Cerebellar cortex (tissue), 1 donor: Measurements from ENCODE around the gene TAF5L.
"Not testable (repeated sequence)": the region's sequence is repeated elsewhere in the genome, so short reads cannot be mapped to it uniquely, and the experiment has no call there.

Experiments used
- DNase-seq: peaks from one replicate; pipeline ENCODE4 v3.0.0-alpha.2; 2015; ENCODE audit warnings: low spot score

Gene TAF5L

DNA sequence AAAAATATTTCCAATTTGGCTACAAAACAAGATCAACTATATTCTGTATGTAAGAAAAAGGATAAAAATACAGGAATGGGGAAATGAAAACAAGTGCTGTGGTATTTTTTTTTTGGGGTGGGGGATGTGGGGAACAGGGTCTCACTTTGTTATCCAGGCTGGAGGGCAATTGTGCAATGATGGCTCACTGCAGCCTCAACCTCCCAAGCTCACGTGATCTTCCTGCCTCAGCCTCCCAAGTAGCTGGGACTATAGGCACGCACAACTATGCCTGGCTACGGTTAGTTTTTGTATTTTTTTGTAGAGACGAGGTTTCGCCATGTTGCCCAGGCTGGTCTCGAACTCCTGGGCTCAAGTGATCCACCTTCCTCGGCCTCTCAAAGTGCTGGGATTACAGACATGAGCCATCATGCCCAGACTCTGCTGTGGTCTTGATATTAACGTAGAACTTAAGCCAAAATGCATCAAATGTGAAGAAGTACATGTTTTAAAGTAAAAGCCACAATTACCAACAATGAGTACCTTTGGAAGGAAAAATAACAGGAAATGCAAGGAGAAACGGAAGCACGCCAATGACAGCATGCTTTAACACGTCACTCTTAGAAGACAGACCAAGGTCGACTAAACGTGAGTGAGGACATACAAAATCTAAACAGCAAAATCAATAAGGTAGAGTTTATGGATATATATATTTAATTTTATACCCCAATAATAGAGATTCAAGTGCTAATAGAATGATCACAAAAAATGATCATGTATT lies 58.6 kb downstream of the TAF5L start:
- DNase-seq, result no peak

GRCh38 chr1:229563701-229564100 lies 62.2 kb downstream of the TAF5L start:
- no peak for DNase-seq

DNA sequence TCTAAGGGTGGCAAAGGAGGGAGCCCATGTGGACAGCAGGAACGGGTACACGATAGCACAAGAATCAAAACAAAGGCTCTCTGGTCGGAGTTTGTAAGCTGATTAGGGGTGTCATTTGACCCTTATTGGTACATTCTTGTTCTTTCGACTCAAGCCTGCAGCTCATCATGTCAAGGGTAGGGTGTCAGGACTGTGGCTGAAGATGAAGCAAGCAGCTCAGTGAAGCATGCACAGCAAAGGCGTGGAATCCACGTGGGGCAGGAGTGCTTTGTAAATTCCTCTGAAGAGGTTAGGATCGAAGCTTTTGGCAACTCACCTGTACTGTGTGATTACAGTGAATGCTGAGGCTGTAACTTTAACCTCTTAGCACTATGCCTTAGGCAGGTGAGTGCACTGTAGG lies 62.7 kb downstream of the TAF5L start:
- DNase-seq, result no peak

- DNase-seq, result no peak
These were observed 63.2 kb downstream of the TAF5L start for GRCh38 chr1:229562686-229563085.

- DNase-seq, result no peak
These were observed 64.8 kb downstream of the TAF5L start for GRCh38 chr1:229561141-229561540.

DNA sequence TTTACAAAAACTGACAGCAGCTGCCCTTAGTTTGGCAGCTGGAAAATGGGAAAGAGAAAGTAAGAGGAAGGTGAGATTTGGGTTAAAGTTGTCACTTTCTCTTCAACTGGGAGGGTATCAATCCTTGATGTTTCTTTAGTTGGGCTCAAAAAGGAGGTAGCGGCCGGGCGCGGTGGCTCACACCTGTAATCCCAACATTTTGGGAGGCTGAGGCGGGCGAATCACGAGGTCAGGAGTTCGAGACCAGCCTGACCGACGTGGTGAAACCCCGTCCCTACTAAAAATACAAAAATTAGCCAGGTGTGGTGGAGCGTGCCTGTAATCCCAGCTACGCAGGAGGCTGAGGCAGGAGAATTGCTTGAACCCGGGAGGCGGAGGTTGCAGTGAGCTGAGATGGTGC lies 65.8 kb downstream of the TAF5L start:
- DNase-seq, result not testable (repeated sequence)

DNA sequence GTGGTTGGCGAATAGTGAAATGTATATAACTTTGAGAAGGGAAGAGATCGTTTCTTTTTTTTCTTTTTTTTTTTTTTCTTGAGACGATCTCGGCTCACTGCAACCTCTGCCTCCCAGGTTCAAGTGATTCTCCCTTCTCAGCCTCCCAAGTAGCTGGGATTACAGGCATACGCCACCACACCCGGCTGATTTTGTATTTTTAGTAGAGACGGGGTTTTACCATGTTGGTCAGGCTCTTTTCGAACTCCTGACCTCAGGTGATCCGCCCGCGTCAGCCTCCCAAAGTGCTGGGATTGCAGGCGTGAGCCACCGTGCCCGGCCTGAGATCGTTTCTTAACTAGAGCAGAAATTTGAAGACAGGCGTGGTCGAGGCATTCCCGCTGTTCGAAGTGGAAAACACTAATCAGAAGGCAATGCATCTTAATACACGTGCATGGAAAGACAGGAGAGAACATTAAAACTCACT lies 66.6 kb downstream of the TAF5L start:
- DNase-seq, result not testable (repeated sequence)

- DNase-seq, result peak; percentile 95
These were observed 67.2 kb downstream of the TAF5L start, which contains the start of gene ABCB10 for GRCh38 chr1:229558460-229559335. Gene ABCB10 (minus strand): TSS chr1:229558707. CDS start chr1:229558652, 55 bp downstream.

DNA sequence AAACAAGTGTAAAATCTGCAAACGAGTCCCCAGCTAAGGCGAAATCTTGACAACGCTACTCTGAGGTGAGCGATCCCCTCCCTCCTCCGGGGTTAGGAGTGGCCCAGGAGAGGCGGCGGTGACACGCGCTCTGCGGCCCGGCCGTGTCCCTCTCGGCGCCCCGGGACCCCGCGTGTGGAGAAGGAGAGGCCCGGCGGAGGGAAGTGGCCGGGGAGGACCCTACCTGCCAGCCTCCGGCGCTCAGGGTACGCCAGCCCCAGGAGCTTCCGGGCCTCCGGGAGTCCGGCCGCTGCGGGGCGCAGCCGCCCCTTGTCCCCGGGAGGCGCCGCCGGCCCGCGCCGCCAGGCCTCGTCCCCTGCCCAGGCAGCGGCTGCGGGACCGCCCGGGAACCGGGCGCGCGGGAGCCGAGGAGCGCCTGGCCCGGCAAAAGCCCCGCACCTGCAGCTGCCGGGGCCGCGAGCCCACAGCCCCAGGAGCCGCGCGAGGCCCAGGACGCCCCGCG lies 68.0 kb downstream of the TAF5L start:
- DNase-seq, result peak; percentile 25

- peak; percentile 16 for DNase-seq
These were observed 68.6 kb downstream of the TAF5L start for GRCh38 chr1:229557200-229557850.

DNA sequence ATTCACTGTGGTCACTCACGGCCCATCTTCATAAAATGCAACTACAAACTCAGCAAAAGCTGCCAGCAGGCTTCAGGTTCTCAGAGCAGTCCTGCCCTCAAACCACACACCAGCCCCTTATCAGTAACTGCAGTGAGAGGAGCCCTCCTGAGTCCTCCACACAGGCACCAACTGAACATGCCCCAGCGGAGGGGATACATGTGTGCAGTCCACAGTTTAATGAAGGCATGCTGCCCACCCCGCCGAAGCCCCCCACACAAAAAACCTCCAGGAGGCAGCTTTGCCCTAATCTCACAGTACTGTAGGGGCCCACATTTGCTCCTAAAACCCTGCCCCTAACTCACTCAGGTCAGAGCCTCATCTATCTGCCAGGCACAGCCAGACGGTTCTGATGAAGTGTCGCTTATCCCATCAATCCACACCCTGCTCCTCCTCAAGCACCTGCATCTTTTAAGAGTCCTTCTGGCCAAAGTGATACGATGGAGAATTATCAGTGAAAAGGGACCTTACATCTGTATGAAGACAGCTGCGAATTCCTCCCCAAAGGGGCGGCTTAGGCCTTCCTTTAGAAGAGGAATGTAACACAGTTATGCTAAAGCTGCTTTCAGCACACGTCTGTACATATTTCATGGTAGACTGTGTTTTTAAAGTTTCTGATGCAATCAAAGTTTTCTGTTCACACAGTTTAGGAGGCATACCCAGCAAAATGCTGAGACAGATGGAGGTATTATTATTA lies 70.9 kb downstream of the TAF5L start:
- no peak for DNase-seq

DNA sequence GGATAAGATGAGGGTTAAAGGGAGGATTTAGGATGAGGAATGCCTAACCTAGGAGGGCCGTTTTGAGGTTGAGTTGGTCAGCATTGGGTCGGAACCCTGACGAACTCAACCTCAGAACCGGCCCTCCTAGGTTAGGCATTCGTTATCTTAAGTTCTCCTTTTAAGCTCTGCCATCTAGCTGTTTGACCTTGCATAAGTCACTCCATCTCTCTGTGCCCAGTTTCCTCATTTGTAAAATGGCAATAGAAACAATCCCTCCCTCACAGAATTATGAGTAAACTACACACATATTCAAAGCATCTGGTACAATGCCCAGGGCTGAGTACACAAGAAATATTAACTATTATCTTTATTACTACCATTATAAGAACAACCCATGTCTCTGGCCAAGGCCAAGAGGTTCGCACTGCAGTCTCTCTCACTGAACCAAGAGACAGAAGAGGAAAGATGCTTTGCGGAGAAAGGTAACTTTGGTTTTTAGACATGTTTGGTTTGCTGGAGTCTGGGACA lies 72.2 kb downstream of the TAF5L start:
- no peak for DNase-seq

DNA sequence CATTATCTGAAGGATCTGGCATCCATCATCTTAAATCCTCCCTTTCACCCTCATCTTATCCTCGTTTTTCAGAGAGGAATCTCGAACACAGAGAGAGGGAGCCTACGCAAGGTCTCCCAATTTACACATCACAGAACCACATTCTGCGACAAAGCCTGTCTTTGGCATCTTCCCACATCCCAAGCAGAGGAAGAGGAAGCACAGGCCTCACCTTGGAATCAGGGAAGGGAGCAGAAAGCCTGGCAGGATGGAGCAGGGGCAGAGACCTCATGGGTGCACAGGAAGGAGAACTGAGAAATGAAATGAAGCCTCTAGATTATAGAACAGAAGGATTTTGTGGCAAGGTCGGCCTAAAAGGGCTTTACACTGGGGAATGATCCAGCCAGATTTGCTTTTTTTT lies 73.2 kb downstream of the TAF5L start:
- peak; percentile 31 for DNase-seq

DNA sequence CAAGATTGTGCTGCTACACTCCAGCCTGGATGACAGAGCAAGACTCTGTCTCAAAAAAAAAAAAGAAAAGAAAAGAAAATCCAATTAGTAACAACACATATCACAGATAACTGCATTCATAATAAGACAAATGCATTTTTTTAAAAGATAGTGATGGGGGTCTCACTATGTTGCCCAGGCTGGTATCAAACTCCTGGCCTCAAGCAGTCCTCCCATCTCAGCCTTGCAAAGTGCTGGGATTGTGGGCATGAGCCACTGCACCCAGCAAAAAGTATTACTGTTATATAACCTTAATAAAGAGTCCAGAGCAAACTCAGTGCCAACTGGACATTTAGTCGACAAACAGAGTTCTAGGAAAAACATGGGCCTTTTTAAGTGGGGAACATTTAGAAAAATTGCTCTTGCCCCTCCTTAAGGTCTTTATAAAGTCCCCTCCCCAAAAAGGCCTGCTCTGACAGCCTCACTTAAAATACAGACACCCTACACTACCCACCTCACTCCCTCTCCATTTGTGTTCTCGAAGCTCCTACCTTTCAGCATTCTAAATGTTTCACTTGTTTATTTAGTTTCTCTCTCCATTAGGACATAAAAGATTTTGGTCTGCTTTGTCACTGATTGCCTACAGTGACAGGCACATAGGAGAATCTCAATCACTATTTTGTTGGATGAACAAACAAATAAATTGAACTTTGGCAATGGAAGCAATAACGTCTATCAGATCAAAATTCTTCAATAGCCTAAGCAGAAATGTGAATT lies 74.9 kb downstream of the TAF5L start:
- no peak for DNase-seq

GRCh38 chr1:229547542-229547941 lies 78.4 kb downstream of the TAF5L start:
- DNase-seq, result no peak

DNA sequence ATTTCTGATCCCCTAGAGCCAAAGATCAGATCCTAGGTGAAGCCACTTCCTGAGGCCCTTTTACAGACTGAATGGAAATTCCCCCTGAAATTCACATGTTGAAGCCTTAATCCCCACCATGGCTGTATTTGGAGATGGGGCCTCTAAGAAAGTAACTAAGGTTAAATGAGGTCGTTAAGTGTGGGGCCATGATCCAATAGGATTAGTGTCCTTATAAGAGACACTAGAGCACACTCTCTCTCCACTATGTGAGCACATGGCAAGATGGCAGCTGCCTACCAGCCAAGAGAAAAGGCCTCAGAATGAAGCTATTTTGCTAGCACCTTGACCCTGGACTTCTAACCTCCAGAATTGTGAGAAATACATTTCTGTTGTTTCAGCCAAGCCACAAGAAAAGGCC lies 81.3 kb downstream of the TAF5L start:
- DNase-seq, result no peak
